ENCODE measurements around the gene CCDC195.
"Not testable (repeated sequence)": the region's sequence is repeated elsewhere in the genome, so short reads cannot be mapped to it uniquely, and the experiment has no call there.

GRCh38 chr2:224663322-224663721 is 52.8 kb downstream of the CCDC195 start:
- not testable (repeated sequence) for TF ChIP-seq CTCF (conservative IDR thresholded peaks at IDR 0.05; ENCODE audit: low read depth, low read length); EZH2 (IDR thresholded peaks at IDR 0.05; ENCODE audit: borderline replicate concordance, low read depth, low read length, poor library complexity, severe bottlenecking)
